ENCODE results near the gene C2CD5.

DNA sequence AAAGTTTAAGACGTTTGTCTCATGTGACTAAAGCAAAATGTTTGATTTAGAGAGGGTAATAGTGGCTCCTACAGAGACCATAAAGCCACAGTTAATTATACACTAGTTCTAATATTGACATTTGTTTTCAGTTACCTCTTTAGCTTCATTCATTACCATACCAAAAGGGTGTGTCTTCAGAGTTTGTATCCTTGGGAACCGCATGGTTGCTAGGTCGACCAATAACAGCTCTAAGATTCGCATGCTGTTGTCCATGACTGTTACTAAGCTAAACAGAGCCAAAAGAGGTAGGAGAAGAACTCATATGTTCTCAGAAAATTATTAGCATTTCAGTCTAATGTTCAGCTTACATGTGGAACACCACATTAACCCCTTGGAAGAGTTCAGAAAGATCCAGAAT is 44.5 kb upstream of the C2CD5 start:
- TF ChIP-seq CTCF (IDR thresholded peaks at IDR 0.05): no peak
- TF ChIP-seq SIN3A (IDR thresholded peaks at IDR 0.05; ENCODE audit: borderline replicate concordance, low read depth, low read length): no peak
- TF ChIP-seq, protein P1, sequence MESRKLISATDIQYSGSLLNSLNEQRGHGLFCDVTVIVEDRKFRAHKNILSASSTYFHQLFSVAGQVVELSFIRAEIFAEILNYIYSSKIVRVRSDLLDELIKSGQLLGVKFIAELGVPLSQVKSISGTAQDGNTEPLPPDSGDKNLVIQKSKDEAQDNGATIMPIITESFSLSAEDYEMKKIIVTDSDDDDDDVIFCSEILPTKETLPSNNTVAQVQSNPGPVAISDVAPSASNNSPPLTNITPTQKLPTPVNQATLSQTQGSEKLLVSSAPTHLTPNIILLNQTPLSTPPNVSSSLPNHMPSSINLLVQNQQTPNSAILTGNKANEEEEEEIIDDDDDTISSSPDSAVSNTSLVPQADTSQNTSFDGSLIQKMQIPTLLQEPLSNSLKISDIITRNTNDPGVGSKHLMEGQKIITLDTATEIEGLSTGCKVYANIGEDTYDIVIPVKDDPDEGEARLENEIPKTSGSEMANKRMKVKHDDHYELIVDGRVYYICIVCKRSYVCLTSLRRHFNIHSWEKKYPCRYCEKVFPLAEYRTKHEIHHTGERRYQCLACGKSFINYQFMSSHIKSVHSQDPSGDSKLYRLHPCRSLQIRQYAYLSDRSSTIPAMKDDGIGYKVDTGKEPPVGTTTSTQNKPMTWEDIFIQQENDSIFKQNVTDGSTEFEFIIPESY (IDR thresholded peaks at IDR 0.05; ENCODE audit: borderline replicate concordance, low read depth): no peak
- TF ChIP-seq EP300 (IDR thresholded peaks at IDR 0.05; ENCODE audit: borderline replicate concordance in 1 of 2, low read depth in 1 of 2, low read length in 1 of 2): no peak
- no peak for TF ChIP-seq MAX (IDR thresholded peaks at IDR 0.05; ENCODE audit: low read depth)
- no peak for TF ChIP-seq SMC3 (IDR thresholded peaks at IDR 0.05; ENCODE audit: low read depth, low read length)
- TF ChIP-seq GABPA (IDR thresholded peaks at IDR 0.05; ENCODE audit: low read depth): no peak
- no peak for TF ChIP-seq RCOR1 (IDR thresholded peaks at IDR 0.05; ENCODE audit: low read length)
- no peak for TF ChIP-seq REST (IDR thresholded peaks at IDR 0.05; ENCODE audit: low read depth, low read length)
- no peak for TF ChIP-seq FOXM1 (IDR thresholded peaks at IDR 0.05; ENCODE audit: low read depth)
- TF ChIP-seq EZH2phosphoT487 (IDR thresholded peaks at IDR 0.05; ENCODE audit: borderline replicate concordance, low read depth): no peak

Measured in SK-N-SH (cell line).